Cardiac fibroblast (primary cell): ENCODE measurements around the gene IDS.
"Not testable (repeated sequence)": the region's sequence is repeated elsewhere in the genome, so short reads cannot be mapped to it uniquely, and the experiment has no call there.

ENCODE experiments used
- DNase-seq, 2 donors: peaks; one replicate each; pipeline versions ENCODE4 v3.0.0 to v3.0.0-alpha.2; 2010; ENCODE audit warnings: low read depth in 2 of 2
- H3K4me3 ChIP-seq, 2 donors: replicated peaks in 1 of 2; 1 replicate in 1 of 2; 2 replicates in 1 of 2; pipeline ENCODE4 v1.5.1; 2011; ENCODE audit warnings: low read depth in 2 of 2, low read length in 2 of 2, mild to moderate bottlenecking in 2 of 2, moderate library complexity in 1 of 2
- CTCF ChIP-seq: IDR thresholded peaks from one replicate; pipeline ENCODE4 v1.5.1; 2011; ENCODE audit warnings: low read depth, mild to moderate bottlenecking, low read length, inconsistent platforms

The IDS gene

GRCh38 chrX:149510386-149510785 lies 5.3 kb upstream of the IDS start:
- peak; percentile 22 to 33 for DNase-seq
- peak; percentile 28 for TF ChIP-seq CTCF
- H3K4me3 ChIP-seq, result no peak overlapping the region

- no peak overlapping the region for H3K4me3 ChIP-seq
- TF ChIP-seq CTCF, result no peak
- no peak for DNase-seq
Observed at GRCh38 chrX:149508467-149508866, 3.4 kb upstream of the IDS start.

GRCh38 chrX:149506349-149506748 lies 1.2 kb upstream of the IDS start:
- DNase-seq, result no peak
- no peak overlapping the region for H3K4me3 ChIP-seq
- TF ChIP-seq CTCF, result no peak

GRCh38 chrX:149505671-149506070 lies 565 bp upstream of the IDS start:
- DNase-seq, result no peak
- no peak for TF ChIP-seq CTCF
- H3K4me3 ChIP-seq, result no peak overlapping the region

GRCh38 chrX:149504226-149504914 lies 736 bp downstream of the IDS start:
- peak in 1 of 2 donors; percentile 16 for DNase-seq
- peak; percentile 15 for TF ChIP-seq CTCF
- H3K4me3 ChIP-seq, result peak overlapping the region; percentile 63 to 67

- peak; percentile 62 to 70 for DNase-seq
- peak overlapping the region in 1 of 2 donors; percentile 24 for H3K4me3 ChIP-seq
Observed at GRCh38 chrX:149503446-149503845, 1.7 kb downstream of the IDS start.

- not testable (repeated sequence) for H3K4me3 ChIP-seq, DNase-seq
Observed at GRCh38 chrX:149502923-149503322, 2.2 kb downstream of the IDS start.

GRCh38 chrX:149499766-149500165 lies 5.3 kb downstream of the IDS start:
- no peak for DNase-seq
- no peak overlapping the region for H3K4me3 ChIP-seq
- no peak for TF ChIP-seq CTCF
